Peyer's patch (tissue), 4 donors: ENCODE measurements around the gene IL13RA1.

Source experiments
- POLR2A ChIP-seq, 2 donors: fragments of 450-650 bp; IDR thresholded peaks; one replicate each; pipeline ENCODE4 v1.5.1; 2017; ENCODE audit warnings: antibody characterized with exemption in 2 of 2, mild to moderate bottlenecking in 2 of 2, moderate library complexity in 2 of 2
- TF ChIP-seq, protein P1 (sequence below), 6 experiments: fragments of 450-650 bp in 4 of 6; fragments of 200-600 bp in 2 of 6; sonication (generic) in 1 of 6; IDR thresholded peaks; one replicate each; pipeline ENCODE4 v1.5.1; 2017 to 2019; ENCODE audit warnings: antibody characterized with exemption in 6 of 6, mild to moderate bottlenecking in 3 of 6, moderate library complexity in 1 of 6

GRCh38 chrX:118779581-118779980, 52.2 kb downstream of the IL13RA1 start:
- TF ChIP-seq, protein P1, sequence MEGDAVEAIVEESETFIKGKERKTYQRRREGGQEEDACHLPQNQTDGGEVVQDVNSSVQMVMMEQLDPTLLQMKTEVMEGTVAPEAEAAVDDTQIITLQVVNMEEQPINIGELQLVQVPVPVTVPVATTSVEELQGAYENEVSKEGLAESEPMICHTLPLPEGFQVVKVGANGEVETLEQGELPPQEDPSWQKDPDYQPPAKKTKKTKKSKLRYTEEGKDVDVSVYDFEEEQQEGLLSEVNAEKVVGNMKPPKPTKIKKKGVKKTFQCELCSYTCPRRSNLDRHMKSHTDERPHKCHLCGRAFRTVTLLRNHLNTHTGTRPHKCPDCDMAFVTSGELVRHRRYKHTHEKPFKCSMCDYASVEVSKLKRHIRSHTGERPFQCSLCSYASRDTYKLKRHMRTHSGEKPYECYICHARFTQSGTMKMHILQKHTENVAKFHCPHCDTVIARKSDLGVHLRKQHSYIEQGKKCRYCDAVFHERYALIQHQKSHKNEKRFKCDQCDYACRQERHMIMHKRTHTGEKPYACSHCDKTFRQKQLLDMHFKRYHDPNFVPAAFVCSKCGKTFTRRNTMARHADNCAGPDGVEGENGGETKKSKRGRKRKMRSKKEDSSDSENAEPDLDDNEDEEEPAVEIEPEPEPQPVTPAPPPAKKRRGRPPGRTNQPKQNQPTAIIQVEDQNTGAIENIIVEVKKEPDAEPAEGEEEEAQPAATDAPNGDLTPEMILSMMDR (IDR thresholded peaks at IDR 0.05) = no peak
- TF ChIP-seq POLR2A (IDR thresholded peaks at IDR 0.05) = no peak
